Omental fat pad (tissue), 4 donors: Measurements from ENCODE around the gene PUS7L. TPM values are rescaled to one million over a fixed set of nuclear protein-coding genes. Genes with fewer than 3 reads are reported as not detected.
"Not testable (repeated sequence)": the region's sequence is repeated elsewhere in the genome, so short reads cannot be mapped to it uniquely, and the experiment has no call there.

Experiments
- ATAC-seq: fragments of 150-250 bp; one replicate; pipeline ENCODE4 v1.9.1; 2016; ENCODE audit warnings: mild to moderate bottlenecking, moderate library complexity; ENCODE audit not compliant: low FRiP score
- DNase-seq: peaks from one replicate; pipeline ENCODE4 v3.0.0-alpha.2; 2019; ENCODE audit warnings: low spot score
- CTCF ChIP-seq, 3 donors: fragments of 450-650 bp; IDR thresholded peaks; one replicate each; pipeline ENCODE4 v1.5.1; 2016 to 2017; ENCODE audit warnings: antibody characterized with exemption in 3 of 3, mild to moderate bottlenecking in 3 of 3, moderate library complexity in 2 of 3
- total RNA-seq, 4 donors: library from RNA; depleted of rRNA; stranded (reverse); fragments of >200 nt; gene quantifications; one replicate each; pipeline ENCODE4 v1.1.0, GENCODE V29; 2016

The PUS7L gene
- total RNA-seq, 4 donors from 2014 or later, result 6.8 to 9.8 (median 7.9) TPM

GRCh38 chr12:43728698-43729097 lies 29.9 kb downstream of the PUS7L start:
- ATAC-seq, result no peak
- TF ChIP-seq CTCF (IDR thresholded peaks at IDR 0.05), result no peak

GRCh38 chr12:43728117-43728516 lies 30.5 kb downstream of the PUS7L start:
- no peak for TF ChIP-seq CTCF (IDR thresholded peaks at IDR 0.05)
- ATAC-seq (no peak), DNase-seq (no peak)

More at GRCh38 chr12:43728698-43729097, 29.9 kb downstream of the PUS7L start:
- no peak for DNase-seq

DNA sequence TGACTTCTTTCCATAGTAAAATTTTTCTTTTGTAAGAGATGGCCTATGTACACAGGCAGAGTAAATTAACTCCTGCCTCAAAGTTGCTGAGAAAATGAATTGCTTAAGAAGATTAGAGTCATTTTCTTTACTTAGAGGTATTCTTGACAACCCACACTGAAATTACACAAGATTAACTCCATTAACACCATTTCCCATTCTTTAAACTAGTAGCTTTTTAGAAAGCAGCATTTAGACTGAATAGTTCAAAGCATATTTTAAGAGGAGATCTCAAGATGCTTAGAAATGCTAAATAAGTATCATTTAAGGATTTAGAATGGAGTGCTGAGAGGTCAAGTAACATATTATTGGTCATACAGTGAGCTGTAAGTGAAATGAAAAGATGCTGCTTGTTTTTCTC lies 35.5 kb downstream of the PUS7L start:
- TF ChIP-seq CTCF (IDR thresholded peaks at IDR 0.05), result no peak
- DNase-seq, result no peak
- ATAC-seq, result no peak

DNA sequence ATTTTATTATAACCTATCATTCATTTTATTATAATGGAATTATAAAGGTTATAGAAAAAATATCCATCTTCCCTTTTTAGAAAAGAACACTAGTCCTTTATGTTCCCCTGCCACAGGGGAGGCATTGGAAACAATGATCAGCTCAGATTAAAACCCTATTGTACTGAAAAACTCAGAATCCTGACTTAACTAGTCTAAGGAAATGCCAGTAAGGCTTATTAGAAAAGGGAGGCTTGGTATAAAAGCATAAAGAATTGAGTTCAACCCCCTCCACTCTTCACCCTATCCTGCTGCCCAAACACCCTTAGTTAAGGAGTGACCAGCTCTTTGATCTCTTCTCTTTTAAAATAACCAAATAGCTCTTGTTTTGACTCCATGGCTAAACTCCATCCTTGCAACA lies 36.0 kb downstream of the PUS7L start:
- DNase-seq (no peak), ATAC-seq (no peak)
- TF ChIP-seq CTCF (IDR thresholded peaks at IDR 0.05), result no peak

DNA sequence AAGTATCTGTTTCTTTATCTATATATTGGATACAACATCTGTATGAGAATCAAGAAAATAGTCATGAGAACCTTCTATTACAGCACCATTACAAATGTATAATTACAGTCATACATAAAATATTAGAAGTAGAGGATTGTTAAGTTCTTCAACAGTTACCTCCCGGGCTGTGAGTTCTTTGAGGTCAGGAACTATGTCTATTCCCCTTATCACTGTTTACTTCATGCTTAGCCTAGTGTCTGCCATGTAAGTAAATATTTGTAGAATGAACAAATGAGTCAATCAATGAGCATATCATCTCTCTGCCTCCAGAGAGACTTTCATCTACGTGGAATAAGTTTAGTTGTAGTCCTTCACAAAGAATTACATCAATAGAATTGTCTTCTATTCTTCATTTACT lies 47.2 kb downstream of the PUS7L start:
- ATAC-seq (no peak), DNase-seq (no peak)
- no peak for TF ChIP-seq CTCF (IDR thresholded peaks at IDR 0.05)

DNA sequence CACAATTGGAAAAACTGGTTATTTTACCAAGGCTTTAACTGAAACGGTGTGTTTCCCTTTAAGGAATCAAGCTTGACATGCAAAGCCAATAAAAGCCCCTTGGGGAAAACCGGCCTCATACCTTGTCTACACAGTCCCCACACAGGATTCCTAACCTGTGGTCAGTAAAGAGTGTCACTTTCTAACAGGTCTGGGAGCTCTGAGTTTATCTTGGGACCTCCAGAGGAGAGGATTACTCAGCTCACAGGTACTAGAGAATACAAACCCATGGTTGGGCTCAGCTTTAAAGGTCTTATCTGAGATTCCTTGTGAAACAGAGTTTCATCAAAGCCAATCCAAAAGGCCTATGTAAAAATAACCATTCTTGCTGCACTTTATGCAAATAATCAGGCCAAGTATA lies 54.8 kb downstream of the PUS7L start:
- ATAC-seq, DNase-seq: not testable (repeated sequence)

DNA sequence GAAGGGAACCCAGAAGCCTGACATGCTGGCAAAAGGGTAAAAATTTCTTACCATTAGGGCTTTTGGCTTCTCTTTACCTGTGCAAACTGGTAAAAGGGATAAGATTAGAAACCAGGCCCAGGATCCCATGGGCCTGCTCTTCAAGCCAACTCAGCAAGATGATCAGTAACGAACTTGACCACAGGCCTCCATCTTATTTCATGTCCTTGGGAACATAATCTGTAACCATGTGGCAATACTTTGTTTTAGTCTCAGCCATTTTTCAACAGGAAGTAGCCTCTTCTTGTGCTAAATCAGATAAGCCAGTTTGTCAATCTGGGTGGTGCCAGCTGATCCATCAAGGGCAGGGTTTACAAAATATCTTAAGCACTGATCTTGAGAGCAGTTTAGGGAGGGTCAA lies 57.4 kb downstream of the PUS7L start:
- DNase-seq, result not testable (repeated sequence)

DNA sequence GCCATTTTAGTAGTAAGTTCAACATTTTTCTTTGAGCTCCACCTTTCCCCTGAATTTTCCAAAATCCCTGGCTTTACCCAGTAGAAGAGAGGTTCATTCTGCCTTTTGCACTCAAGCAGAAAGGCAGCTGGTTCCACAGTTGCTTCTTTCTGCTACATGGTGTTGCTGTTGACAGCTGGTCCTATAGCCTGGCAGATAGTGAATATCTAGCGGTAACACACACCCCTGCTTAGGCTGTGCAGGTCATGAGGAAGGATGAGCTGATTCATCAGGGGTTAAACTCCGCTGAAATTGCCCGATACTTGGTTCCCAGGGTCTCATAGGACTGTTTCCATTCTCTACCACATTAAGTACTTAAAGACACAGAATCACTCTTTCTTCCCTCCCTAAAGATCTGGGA lies 62.4 kb downstream of the PUS7L start:
- DNase-seq (no peak), ATAC-seq (no peak)
- TF ChIP-seq CTCF (IDR thresholded peaks at IDR 0.05), result no peak

More for the DNA sequence above, 57.4 kb downstream of the PUS7L start:
- ATAC-seq, result not testable (repeated sequence)
